ENCODE data around the gene CYP39A1.

The CYP39A1 gene

GRCh38 chr6:46652603-46653438, at the start of gene CYP39A1, which contains the start of gene SLC25A27:
Gene CYP39A1 (minus strand): TSS chr6:46652818. CDS start chr6:46652582, 236 bp downstream.
Gene SLC25A27 (plus strand): TSS chr6:46652975. CDS start chr6:46653193, 218 bp downstream.
- peak; percentile 75 for DNase-seq

- DNase-seq, result no peak
Measured at GRCh38 chr6:46699970-46700369, 47.4 kb upstream of the CYP39A1 start.

GRCh38 chr6:46690911-46691451, 38.4 kb upstream of the CYP39A1 start:
- no peak for DNase-seq

- no peak for DNase-seq
Measured at GRCh38 chr6:46690141-46690755, 37.6 kb upstream of the CYP39A1 start.

- DNase-seq, result no peak
Measured at GRCh38 chr6:46689657-46690056, 37.0 kb upstream of the CYP39A1 start.

- DNase-seq, result no peak
Measured at GRCh38 chr6:46688966-46689335, 36.3 kb upstream of the CYP39A1 start.

GRCh38 chr6:46688117-46688965, 35.7 kb upstream of the CYP39A1 start:
- no peak for DNase-seq

GRCh38 chr6:46687619-46688097, 35.0 kb upstream of the CYP39A1 start, which contains the start of gene TDRD6:
Gene TDRD6 (plus strand): TSS chr6:46687885. CDS start chr6:46688129, 244 bp downstream.
- DNase-seq, result no peak

GRCh38 chr6:46684771-46685170, 32.2 kb upstream of the CYP39A1 start:
- no peak for DNase-seq

GRCh38 chr6:46677314-46677654, 24.7 kb upstream of the CYP39A1 start:
- DNase-seq, result no peak

- DNase-seq, result no peak
Measured at GRCh38 chr6:46676604-46677313, 24.1 kb upstream of the CYP39A1 start.

GRCh38 chr6:46674410-46674809, 21.8 kb upstream of the CYP39A1 start:
- DNase-seq, result no peak

GRCh38 chr6:46667377-46667776, 14.8 kb upstream of the CYP39A1 start:
- no peak for DNase-seq

GRCh38 chr6:46661483-46661882, 8.9 kb upstream of the CYP39A1 start:
- DNase-seq, result no peak

GRCh38 chr6:46657642-46658041, 5.0 kb upstream of the CYP39A1 start:
- no peak for DNase-seq

- DNase-seq, result no peak
Measured at GRCh38 chr6:46655803-46656202, 3.2 kb upstream of the CYP39A1 start.

GRCh38 chr6:46653439-46654195, 999 bp upstream of the CYP39A1 start:
- DNase-seq, result no peak

GRCh38 chr6:46652232-46652602, 401 bp downstream of the CYP39A1 start:
- DNase-seq, result no peak

- DNase-seq, result no peak
Measured at GRCh38 chr6:46651816-46652215, 802 bp downstream of the CYP39A1 start.

- DNase-seq, result no peak
Measured at GRCh38 chr6:46651006-46651405, 1.6 kb downstream of the CYP39A1 start.

GRCh38 chr6:46648869-46649492, 3.6 kb downstream of the CYP39A1 start:
- DNase-seq, result no peak

Data from T1000 (cell line).